Heart left ventricle (tissue), 16 donors: ENCODE results near the gene TPK1. TPM values are rescaled to one million over a fixed set of nuclear protein-coding genes. Genes with fewer than 3 reads are reported as not detected.

Experiments used
- ATAC-seq, 4 donors: fragments of 200-7000 bp; cut with Tn5 transposase; one replicate each; pipeline ENCODE4 v1.9.1; 2020 to 2022; ENCODE audit warnings: moderate library complexity in 4 of 4, mild to moderate bottlenecking in 3 of 4, moderate number of reproducible peaks in 1 of 4
- DNase-seq, 5 donors: peaks; one replicate each; pipeline ENCODE4 v3.0.0-alpha.2; 2020
- H3K27ac ChIP-seq, 12 donors: fragments of 200-600 bp; sonication (generic) in 4 of 12; one replicate each; pipeline versions ENCODE4 v1.5.0 to v1.8.0; 2016 to 2022; ENCODE audit warnings: mild to moderate bottlenecking in 2 of 12
- H3K27me3 ChIP-seq, 9 donors: fragments of 200-600 bp; sonication (generic) in 2 of 9; one replicate each; pipeline versions ENCODE4 v1.5.1 to v1.8.0; 2016 to 2022; ENCODE audit warnings: mild to moderate bottlenecking in 3 of 9
- H3K36me3 ChIP-seq, 9 donors: fragments of 200-600 bp; sonication (generic) in 2 of 9; one replicate each; pipeline versions ENCODE4 v1.5.0 to v1.8.0; 2018 to 2022; ENCODE audit warnings: mild to moderate bottlenecking in 2 of 9
- H3K4me1 ChIP-seq, 12 donors: fragments of 200-600 bp; sonication (generic) in 4 of 12; one replicate each; pipeline versions ENCODE4 v1.5.0 to v1.8.0; 2016 to 2022; ENCODE audit warnings: mild to moderate bottlenecking in 3 of 12
- H3K4me3 ChIP-seq, 12 donors: fragments of 200-600 bp; sonication (generic) in 4 of 12; one replicate each; pipeline versions ENCODE4 v1.5.0 to v1.8.0; 2017 to 2022; ENCODE audit warnings: mild to moderate bottlenecking in 9 of 12, moderate library complexity in 4 of 12
- H3K9me3 ChIP-seq, 12 donors: fragments of 200-600 bp; sonication (generic) in 4 of 12; one replicate each; pipeline versions ENCODE4 v1.5.0 to v1.8.0; 2016 to 2022; ENCODE audit warnings: mild to moderate bottlenecking in 1 of 12
- CTCF ChIP-seq, 12 donors: fragments of 200-600 bp; sonication (generic) in 4 of 12; IDR thresholded peaks; one replicate each; pipeline versions ENCODE4 v1.5.0 to v1.8.0; 2018 to 2022; ENCODE audit warnings: antibody characterized with exemption in 12 of 12, mild to moderate bottlenecking in 5 of 12
- POLR2A ChIP-seq, 2 donors: fragments of 450-650 bp; IDR thresholded peaks; one replicate each; pipeline ENCODE4 v1.6.1; 2017; ENCODE audit warnings: antibody characterized with exemption in 2 of 2, mild to moderate bottlenecking in 2 of 2, moderate library complexity in 2 of 2
- WGBS, 4 donors: extraction: QIAGEN DNeasy Blood & Tissue Kit in 2 of 4; methylation state at CpG; one replicate each; pipeline versions ENCODE4 v1.1.5 to v1.1.7; 2013 to 2018; 5-methylcytosine and 5-hydroxymethylcytosine counted together
- intact Hi-C, 10 donors: fragments of 100-400 bp; cut with DNase I; formaldehyde crosslinking; loops; one replicate each; pipeline versions ENCODE4 v1.11.1 to v1.14.2; 2022
- polyA plus RNA-seq, 2 donors: library from polyadenylated mRNA; stranded (reverse); fragments of 200-250 nt; gene quantifications; one replicate each; pipeline ENCODE4 v1.2.3, GENCODE V29; 2013
- total RNA-seq, 9 donors: library from RNA; depleted of rRNA in 2 of 9; stranded (reverse); fragments of >200 nt in 2 of 9; fragmentation: NEBNext Ultra II Directional in 3 of 9; extraction: Animal tissue kit (Norgen Biotek cat#: 25700) in 3 of 9; gene quantifications; one replicate each; pipeline versions ENCODE4 v1.1.0 to v1.2.4, GENCODE V29; 2016 to 2023
- donor health status: ischemic (EF 13 %, LVEDD 7.1; RV severe dilation, severe dysfunction).
- donor health status: healthy with polysubstance abuse.
- donor health status: DM: no; HTN: yes; CAD: no.
- donor health status: DM: no; HTN: no; CAD: no.
- donor health status: ischemic (EF 25% LVEDD 6.9; RV normal size, moderate dysfunction).
- donor health status: ischemic (EF 25% LVEDD 5.7; RV mildly dilated, moderate dysfunction).
- donor health status: healthy.
- donor health status: DM: yes; HTN: yes; CAD: no.
- donor health status: ischemic (EF 35%, LVEDD 5.7; RV mildly dilated, moderate dysfunction).
- donor health status: nonischemic (EF 11% LVEDD 7.7; RV severe dilation, severe dysfunction).
- donor health status: DM: yes; HTN: yes; CAD: no.
- donor health status: PGD.
- donor health status: ischemic (EF 29% LVEDD 5.4; RV normal size, mild dysfunction).
- donor health status: nonischemic (EF 23%, LVEDD 6.1; RV moderate dilation, normal function).

TPK1 gene
- total and polyA plus RNA-seq, 11 donors, result 2.0 to 8.2 (median 5.0) TPM

DNA sequence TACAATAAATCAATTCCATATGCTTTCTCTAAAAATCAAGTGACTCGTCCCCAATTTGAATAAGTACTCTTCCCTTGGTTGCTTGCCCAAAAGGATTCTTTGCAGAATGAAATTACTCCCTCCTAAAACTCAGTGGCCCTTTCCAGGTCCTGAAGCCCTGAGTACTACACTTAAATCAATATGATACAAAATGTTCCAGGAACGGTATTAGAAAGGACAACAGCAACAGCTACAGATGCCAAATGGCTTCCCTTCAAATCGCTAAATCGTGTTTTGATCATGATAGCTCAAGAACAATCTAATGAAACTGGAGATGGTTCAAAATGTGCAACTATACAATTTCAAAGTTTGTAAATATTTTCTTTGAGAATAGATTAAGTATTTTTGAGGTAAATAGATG, 59.4 kb downstream of the TPK1 start:
- Histone ChIP-seq H3K27ac (no peak overlapping the region), H3K4me1 (no peaks in the 10 kb centered on the region), H3K9me3 (no peaks in the 10 kb centered on the region), H3K4me3 (no peak overlapping the region), H3K36me3 (no peaks in the 10 kb centered on the region), H3K27me3 (no peaks in the 10 kb centered on the region)
- DNase-seq (no peak), ATAC-seq (no peak)
- intact Hi-C loops, result no loop called here
- no peak for TF ChIP-seq CTCF (IDR thresholded peaks at IDR 0.05)
- TF ChIP-seq POLR2A (IDR thresholded peaks at IDR 0.05), result no peak
- WGBS, 4 donors, result 55 to 83% (median 72%) methylated on average over 4 of the region's 4 CpGs

DNA sequence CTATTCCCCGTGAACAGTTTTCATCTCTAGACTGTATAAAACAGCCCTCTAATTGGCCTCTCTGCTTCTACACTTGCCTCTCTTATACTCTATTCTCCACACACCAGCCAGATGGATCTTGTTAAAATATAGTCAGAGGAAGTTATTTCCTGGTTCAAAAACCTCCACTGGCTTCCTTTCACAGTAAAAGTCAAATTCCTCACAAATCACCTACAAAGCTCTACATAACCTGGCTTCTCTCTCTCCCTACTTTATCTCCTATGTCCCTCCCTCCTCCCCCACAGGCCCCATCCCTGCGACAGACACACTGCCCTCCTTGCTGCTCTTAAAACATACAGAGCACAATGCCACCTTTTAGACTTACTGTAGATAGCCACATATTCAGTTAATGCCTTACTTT, 60.1 kb downstream of the TPK1 start:
- TF ChIP-seq POLR2A (IDR thresholded peaks at IDR 0.05), result no peak
- no peak for TF ChIP-seq CTCF (IDR thresholded peaks at IDR 0.05)
- Histone ChIP-seq H3K36me3 (no peaks in the 10 kb centered on the region), H3K27ac (no peak overlapping the region), H3K27me3 (no peaks in the 10 kb centered on the region), H3K4me3 (no peak overlapping the region), H3K4me1 (no peaks in the 10 kb centered on the region), H3K9me3 (no peaks in the 10 kb centered on the region)
- WGBS, 4 donors, result 50 to 56% (median 53%) methylated on average over 2 of the region's 2 CpGs
- intact Hi-C loops, result no loop called here
- DNase-seq (no peak), ATAC-seq (no peak)

- Histone ChIP-seq H3K9me3 (no peaks in the 10 kb centered on the region), H3K4me1 (no peaks in the 10 kb centered on the region), H3K4me3 (no peak overlapping the region), H3K27me3 (no peaks in the 10 kb centered on the region), H3K27ac (no peak overlapping the region), H3K36me3 (no peaks in the 10 kb centered on the region)
- ATAC-seq (no peak), DNase-seq (no peak)
- intact Hi-C loops, result no loop called here
- no peak for TF ChIP-seq CTCF (IDR thresholded peaks at IDR 0.05)
- no peak for TF ChIP-seq POLR2A (IDR thresholded peaks at IDR 0.05)
- 93 to 98% (median 95%) methylated on average over 2 of the region's 2 CpGs for WGBS, 4 donors
Measured at GRCh38 chr7:144771927-144772326, 63.9 kb downstream of the TPK1 start.

DNA sequence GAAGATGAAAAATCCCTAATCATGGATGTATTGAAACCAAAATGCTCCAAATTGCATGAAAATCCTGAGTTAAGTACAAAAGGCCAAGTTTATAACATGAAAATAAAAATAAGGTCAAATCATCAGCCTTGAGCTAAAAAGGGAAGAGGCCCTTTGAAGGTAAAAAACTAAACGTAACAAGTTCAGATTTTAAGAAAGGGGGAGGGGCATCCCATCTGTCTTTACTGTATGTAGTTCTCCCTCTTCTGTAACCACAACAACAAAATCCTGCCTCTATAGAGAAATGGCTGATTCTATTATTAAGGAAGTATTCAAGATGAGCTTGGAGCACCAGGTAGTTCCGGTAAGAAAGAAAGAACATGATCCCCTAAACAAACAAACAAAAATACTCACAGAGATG, 64.7 kb downstream of the TPK1 start:
- WGBS, 4 donors, result 33 to 65% (median 52%) methylated on average over 2 of the region's 2 CpGs
- Histone ChIP-seq H3K27me3 (no peaks in the 10 kb centered on the region), H3K27ac (no peak overlapping the region), H3K4me1 (no peaks in the 10 kb centered on the region), H3K36me3 (no peaks in the 10 kb centered on the region), H3K9me3 (no peaks in the 10 kb centered on the region), H3K4me3 (no peak overlapping the region)
- TF ChIP-seq CTCF (IDR thresholded peaks at IDR 0.05), result no peak
- no peak for TF ChIP-seq POLR2A (IDR thresholded peaks at IDR 0.05)
- no peak for ATAC-seq
- intact Hi-C loops, result no loop called here
- DNase-seq, result no peak
